HG02610 (cell line): ENCODE measurements around the gene LRP1B.
"Not testable (repeated sequence)": the region's sequence is repeated elsewhere in the genome, so short reads cannot be mapped to it uniquely, and the experiment has no call there.

Experiments
- ATAC-seq: cut with Tn5 transposase; IDR thresholded peaks from one replicate; pipeline ENCODE4 v1.9.1; 2021; ENCODE audit warnings: mild to moderate bottlenecking, moderate library complexity; ENCODE audit not compliant: unreplicated experiment

Gene LRP1B

DNA sequence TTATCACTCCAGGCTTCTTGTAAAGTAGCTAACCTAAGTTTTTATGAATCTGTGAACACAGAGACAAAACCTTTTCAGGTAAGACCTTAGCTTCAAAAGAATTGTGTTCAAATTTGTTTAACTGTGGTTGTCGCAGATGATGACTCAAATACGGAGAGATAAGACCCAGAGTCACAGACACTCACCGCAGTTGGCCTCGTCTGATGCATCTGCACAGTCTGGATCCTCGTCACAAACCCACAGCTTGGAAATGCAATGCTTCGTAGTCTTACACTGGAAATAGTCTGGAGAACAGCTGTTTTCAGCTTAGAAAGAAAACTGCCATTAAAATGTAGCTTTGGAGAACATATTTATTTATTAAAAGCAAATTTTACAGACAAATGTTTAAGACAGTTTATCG lies 1688.5 kb downstream of the LRP1B start:
- no peak for ATAC-seq

DNA sequence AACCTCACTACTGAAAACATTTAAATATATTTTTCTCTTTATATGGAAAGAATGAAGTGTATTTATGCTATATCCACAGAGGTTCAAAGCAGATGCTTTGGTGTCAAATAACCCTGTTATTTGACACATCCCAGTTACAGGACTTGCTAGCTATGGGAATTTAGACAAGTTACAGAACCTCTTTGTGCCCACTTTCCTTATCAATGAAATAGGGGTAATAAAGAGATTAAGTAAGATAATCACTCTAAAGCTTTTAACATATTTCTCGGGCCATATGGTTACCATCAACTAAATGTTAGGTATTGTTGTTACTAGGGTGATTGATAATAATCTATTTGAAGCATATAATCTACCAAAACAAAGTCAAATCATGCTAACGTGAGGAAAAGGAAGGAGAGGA lies 1690.0 kb downstream of the LRP1B start:
- ATAC-seq = no peak

DNA sequence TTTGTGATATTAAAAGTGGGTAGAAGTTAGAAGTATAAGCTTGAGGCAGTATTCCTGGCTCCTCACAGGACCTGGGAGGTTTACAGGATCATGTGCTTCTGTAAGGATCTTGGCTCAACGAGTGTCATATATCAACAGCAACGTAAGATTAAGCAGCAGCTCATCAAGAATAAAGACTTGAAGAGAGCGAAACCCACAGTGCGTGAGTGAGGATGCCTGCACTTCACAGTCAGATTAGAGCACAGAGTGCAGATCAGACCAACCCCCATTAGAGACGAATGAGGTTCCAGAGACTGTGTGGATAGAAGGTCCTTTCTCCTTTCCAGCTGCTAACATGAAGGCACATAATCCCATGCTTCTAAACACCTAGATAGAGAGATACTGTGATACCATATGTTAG lies 1693.9 kb downstream of the LRP1B start:
- ATAC-seq = no peak

DNA sequence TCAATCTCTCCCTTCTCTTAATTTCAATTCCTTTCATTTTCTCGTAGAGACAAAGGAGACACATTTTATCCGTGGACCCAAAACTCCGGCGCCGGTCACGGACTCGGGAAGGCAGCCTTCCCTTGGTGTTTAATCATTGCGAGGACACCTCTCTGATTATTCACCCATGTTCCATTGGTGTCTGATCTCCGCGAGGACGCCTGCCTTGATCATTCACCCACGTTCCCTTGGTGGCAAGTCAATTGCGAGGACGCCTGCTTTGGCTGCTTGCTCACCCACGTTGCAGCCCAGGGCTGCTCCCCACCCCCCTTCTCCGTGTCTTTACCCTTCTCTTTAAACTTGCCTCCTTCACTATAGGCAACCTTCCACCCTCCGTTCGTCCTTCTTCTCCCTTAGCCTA lies 1703.8 kb downstream of the LRP1B start:
- not testable (repeated sequence) for ATAC-seq

DNA sequence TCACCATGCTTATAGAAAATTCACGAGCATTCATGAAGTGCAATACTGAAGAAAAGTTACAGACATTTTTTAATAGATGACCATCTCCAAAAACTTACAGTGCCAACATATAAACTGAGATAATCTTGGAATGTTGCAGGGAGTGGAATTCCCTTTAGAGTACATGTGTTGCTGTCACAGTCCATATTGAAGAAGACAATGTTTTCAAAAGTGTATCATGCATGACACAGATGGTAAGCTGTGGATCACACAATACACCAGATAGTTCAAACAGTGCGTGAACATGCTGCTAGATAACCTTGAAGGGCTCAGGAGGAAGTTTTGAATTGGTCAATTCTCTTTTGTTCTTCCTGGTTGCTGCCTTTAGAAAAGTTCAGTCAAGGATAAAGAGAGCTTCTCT lies 1706.3 kb downstream of the LRP1B start:
- ATAC-seq = no peak

DNA sequence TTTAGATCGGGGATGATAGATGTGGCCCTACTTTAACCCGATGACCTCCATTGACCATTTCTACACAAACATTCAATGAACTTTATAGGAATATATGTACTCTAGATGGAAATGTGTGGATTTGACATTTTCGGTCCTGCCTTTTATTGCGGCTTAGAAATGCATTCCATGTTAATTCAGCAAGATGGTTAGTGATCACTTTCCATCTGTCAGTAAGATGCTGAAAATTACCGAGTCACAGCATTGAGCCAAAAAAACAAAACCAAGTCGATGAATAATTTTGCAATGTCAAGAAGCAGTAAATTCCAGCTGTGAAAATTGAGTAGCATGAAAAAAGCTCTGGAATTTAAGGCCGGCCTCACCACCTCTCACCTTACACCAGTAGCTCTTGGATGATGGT lies 1708.1 kb downstream of the LRP1B start:
- no peak for ATAC-seq

DNA sequence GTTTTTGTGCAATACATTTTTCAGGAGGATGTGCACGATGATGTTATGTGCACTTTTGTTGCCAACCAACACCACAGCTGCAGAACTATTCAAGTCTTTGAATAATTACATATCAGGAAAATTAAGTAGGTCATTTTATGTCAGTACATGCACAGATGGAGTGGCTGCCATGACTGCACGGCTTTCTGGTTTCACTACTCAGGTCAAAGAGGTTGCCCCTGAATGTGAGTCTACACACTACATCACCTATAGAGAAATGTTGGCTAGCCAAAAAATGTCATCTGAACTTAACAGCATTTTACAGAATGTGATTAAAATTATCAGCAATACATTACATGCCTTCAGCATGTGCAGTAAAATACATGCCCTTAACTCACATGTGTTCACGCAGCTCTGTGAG lies 1713.3 kb downstream of the LRP1B start:
- no peak for ATAC-seq

DNA sequence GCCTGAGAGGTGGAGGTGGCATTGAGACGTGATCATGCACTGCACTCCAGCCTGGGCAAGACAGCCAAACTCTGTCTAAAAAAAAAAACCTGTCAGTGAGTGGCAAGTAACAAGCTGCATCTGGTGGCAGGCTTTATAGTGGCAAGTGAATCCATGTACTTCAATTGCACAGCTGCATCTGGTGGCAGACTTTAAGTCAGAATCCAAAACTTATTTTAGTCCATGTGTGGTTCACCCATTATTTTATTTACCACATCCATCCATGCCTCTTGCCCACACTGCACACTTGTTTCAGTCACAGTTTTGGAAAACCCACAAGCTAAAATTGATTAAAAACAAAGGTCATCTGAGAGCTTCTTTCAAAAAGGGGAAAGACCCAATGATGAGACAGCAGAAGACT lies 1714.2 kb downstream of the LRP1B start:
- ATAC-seq = no peak

DNA sequence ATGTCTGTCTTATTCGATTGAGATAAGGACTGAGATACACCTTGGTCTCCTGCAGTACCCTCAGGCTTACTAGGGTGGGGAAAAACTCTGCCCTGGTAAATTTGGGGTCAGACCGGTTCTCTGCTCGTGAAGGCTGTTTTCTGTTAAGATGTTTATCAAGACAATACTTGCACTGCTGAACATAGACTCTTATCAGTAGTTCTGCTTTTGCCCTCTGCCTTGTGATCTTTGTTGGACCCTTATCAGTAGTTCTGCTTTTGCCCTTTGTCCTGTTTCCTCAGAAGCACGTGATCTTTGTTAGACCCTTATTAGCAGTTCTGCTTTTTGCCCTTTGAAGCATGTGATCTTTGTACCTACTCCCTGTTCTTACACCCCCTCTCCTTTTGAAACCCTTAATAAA lies 1715.8 kb downstream of the LRP1B start:
- ATAC-seq = not testable (repeated sequence)

DNA sequence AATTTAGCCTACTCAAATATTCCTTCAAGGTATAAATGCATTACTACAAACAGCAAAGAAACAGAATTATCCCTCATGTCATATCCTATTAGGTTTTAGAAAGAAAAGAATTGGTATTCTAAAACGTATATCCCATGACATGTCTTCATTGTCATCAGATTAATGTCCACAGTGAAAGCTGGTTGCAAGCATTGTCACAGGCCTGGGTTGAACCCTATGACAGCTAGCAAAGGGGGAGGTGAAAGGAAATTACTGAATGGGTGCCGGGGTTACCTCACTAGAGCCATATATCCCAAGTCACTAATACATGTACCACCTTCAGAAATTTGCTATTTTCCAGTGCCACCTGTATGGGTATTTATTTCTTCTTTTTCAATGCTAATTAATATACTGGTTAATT lies 1720.1 kb downstream of the LRP1B start:
- ATAC-seq = no peak

DNA sequence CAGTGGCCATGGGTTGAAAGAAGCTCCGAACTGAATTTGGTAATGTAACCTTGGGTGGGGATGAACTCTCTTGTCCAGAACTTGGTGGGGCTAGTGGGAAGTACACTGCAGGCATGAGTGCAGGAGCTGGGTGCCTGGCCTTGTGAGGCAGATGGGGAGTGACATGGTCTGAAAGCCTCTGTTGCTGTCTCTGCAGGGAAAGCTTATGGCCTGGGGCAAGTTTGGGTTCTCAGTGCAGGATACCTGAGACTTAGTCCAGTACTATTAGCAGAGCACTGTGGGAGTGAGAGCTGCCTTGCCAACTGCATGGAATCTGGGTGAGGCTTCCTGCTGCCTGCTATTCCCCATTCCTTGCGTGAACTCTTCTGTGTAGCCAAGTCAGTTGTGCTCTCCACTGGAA lies 1729.8 kb downstream of the LRP1B start:
- no peak for ATAC-seq

DNA sequence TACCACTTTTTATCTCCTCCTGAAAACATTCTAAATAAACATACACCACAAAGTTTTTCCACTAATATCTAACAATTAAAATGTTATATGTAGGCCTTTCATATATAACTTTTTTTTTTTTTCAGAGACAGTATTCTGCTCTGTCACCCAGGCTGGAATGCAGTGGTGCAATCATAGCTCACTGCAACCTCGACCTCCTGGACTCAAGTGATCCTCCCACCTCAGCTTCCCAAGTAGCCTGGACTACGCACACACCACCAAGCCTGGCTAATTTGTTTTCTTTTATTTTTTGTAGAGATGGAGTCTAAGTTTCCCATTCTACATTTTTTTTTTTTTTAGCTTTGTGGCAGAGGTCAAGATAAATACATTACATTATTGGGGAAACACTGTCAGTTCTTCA lies 1738.0 kb downstream of the LRP1B start:
- ATAC-seq = no peak

DNA sequence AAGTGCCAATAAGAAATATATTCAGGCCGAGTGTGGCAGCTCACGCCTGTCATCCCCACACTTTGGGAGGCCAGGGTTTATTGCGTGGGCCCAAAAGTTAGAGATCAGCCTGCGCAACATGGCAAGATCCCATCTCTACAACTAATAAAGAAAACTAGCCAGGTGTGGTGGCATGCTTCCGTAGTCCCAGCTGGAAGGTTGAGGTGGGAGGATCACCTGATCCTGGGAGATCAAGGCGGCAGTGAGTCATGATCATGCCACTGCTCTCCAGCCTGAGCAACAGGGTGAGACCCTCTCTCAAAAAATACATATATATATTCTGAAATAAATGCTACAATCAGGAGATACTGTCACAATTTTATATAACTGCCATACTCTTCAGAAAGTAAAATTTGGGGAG lies 1745.9 kb downstream of the LRP1B start:
- ATAC-seq = no peak

DNA sequence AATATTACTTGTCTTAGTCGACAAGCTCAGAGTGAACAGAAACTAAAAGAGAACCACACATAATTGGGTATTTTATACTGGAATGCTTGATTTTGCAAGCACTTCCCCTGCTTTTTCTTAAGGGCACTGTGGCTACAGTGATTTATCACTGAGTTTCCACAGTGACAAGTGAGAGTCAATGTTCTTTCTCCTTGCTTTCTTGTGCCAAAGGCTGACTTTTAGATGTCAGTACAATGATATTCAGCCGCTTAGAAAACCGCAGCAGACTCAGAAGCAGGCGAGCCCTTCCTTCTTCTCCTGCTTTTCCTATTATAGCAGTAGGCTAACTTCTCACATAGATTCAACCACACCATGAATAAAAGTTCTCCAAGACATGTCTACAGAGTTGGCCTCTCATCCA lies 1747.0 kb downstream of the LRP1B start:
- ATAC-seq = no peak

DNA sequence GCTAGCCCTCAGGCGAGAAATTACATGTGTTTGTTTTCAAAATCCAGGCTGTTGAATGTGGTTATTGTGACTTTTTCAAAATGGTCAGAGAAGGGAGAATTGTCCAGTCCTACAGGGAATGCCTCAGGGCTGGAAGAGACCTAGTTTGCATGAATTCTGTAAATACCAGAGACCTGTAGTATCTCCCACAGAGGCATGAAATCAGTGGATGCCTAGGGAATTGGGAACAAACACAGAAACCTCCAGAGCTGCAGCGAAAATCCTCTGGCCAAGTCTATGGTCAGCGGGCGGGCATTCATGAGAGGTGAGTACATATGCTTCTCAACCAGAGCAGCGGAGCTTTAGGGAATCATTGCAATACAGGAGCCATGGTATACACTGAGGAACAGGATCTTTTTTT lies 1754.1 kb downstream of the LRP1B start:
- ATAC-seq = no peak

DNA sequence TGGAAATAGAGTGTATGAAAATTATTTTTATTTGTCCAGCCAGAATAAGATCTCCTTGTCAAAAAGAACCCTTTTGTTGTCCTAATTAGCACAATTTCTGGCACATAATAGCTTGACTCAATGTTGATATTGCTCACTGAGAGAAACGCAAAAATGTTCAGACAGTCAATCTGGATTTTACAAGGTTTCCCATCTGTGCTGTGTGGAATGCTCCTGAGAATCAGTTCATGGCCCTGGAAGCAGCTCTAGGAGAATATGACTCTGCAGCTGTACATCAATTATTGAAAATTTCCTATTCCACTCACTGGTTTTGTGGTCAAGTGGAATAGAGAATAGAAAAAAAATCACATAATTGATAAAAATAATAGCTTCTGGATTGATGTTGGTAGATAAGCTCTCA lies 1767.7 kb downstream of the LRP1B start:
- ATAC-seq = no peak

DNA sequence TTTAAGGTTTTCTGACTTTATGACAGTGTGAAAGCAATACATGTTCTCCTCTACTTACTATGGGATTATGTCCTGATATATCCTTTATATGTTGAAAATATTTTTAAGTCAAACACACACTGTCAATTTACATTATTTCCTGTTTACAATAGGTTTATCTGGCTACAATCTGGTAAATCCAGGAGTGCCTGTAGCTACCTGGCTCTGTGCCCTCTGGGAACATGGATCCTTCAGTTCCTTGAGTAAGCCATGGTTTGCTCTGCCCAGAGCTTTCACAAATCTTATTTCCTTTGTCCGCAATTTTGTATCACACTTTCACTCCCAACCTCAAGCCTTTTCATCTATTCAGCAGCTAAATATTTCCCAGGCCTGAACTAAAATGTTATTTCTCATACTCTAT lies 1768.5 kb downstream of the LRP1B start:
- no peak for ATAC-seq

DNA sequence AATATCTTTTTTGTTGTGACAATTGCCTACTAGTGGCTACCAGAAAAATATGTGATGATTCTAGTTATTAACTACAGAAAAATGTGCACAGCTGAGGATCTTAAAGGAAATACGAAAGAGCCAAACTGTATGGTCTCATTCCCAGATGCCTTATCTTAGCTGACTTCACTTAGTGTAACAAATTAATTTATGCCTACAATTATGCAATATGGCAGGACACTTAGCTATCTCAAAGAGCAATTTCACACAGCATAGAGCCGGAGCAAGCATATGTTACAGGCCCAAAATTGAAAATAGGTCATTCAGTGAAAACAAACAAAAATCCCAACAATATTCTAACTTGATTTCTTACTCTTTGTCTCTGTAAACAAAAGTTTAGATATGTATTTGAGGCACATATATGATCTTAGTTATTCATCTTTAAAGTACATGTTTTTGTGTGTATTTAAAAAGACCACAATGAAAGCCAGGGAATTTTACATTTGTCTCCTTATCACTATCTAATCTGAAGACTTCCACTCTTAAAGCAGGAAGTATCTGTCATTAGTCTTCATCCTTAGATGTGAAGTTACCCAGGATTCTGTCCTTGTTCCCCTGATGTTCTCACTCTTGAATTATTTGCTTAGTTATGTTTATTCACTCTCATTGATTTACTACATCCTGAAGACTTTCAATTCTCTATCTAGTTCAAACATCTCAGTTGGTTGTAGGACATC lies 1771.6 kb downstream of the LRP1B start:
- ATAC-seq = no peak

DNA sequence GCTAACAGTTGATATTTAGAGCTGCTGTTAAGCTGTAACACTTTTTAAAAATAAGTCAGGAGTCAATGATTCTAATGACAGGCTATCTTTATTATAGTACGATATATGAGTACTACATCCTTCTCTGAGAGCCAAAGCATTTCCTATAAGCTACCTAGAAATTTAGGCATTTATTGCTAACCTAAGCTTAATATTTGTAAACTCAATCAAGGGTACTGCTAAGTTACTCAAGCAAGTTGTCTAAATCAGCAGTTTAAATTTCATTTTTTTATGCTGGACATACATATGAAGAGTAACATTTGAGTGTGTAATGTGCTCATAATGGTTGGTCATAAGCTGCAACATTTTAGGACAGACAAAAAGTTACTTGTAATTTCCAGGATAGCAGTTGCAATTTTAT lies 1774.1 kb downstream of the LRP1B start:
- ATAC-seq = no peak

DNA sequence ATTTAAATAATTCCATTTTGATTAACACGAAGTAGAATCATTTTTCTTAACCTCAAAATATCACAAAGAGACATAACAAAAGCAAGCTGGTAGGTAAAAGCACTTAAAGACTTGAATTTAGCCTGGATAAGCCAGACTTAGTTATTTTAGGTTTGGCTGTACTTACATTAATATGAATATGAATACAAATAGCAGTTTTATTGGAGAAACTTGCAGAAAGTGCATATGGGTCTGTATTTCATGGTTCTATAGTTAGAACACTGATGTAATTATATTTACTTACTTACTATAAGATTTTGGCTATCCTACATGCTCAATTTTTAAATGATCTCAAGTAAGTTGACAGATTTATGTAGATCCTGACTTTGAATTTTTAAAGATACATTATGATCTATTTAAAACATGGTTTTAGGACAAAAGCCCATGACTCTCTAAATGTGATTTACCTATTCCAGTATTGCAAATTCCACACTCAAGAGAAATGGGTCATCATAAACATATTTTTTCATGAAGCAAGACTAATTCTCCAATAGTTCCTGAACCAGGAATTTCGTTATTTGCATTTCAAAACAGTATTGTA lies 1775.2 kb downstream of the LRP1B start:
- ATAC-seq = no peak

DNA sequence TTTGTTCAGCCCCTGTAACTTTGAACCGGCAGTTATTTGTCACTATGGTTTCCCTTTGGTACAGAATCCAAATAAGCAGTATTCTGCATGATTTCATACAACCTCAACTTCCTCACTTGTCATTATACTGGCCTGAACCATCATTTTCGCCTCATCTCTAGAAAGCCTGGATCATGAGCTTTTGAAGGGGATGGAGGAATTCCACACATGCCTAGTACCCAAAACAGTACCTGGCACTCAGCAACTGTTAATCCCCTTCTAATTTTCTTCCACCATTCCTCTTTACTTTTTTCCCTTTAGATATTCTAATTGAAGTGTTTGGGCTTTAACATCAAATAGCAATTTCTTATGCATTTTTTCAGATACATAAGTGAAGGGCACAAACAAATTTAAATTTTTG lies 1776.3 kb downstream of the LRP1B start:
- no peak for ATAC-seq

DNA sequence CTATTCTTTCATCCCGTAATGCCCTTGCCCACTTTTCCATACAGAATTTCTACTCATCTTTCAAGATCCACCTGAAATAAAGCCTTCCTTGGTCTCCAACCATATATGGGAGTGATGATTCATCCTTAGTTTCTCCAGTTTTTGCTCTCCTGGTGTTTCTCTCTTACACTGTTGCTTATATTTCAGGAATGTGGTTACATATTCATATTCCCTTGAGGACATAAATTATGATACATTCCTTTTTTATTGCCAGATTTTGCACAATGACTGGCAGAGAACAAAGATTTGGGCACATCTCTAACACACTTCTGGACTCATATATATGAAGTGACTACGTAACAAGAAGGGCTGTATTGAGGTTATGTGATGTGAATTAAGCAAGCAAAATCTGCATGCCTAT lies 1777.3 kb downstream of the LRP1B start:
- ATAC-seq = no peak

DNA sequence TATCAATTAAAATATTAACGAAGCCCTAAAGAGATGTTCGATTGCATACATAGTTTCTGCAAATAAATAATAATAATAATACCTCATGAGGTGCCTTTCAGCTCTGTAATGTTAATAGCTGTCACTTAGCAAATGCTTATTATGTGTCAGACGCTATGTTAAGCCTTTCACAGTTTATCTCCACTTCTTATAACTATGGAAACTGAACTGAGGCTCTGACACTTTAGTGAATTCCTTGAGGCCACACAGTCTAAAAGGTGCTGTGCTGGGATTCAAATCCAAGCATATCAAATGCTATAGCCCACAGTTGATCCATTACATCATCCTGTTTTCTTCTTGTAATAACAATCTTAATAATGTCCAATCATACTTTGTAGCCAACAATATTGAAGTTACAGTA lies 1779.1 kb downstream of the LRP1B start:
- no peak for ATAC-seq
